K562 (cell line): Measurements from ENCODE around the gene ITPKB. TPM values are rescaled to one million over a fixed set of nuclear protein-coding genes. Genes with fewer than 3 reads are reported as not detected.

ENCODE experiments used
- ATAC-seq: fragments of 200-7000 bp; cut with Tn5 transposase; 3 replicates; pipeline ENCODE4 v1.9.1; 2020; ENCODE audit warnings: moderate library complexity
- BruUV-seq: library from RNA; stranded (reverse); fragments of 400-500 nt; replicated peaks from 2 replicates; lab custom pipeline; 2021; lab: Mats Ljungman, UMichigan
- CTCF ChIA-PET: fragments of 300-600 bp; formaldehyde crosslinking; extraction: SDS; loops from one replicate; lab custom pipeline; 2021; ENCODE audit warnings: low intra/inter-chr PET ratio; lab: Yijun Ruan, JAX
- POLR2A ChIA-PET: fragments of 300-600, 350-650 bp; sonication (Branson Sonifier 250); formaldehyde crosslinking; extraction: SDS; loops from one replicate; lab custom pipeline; 2021; ENCODE audit warnings: antibody characterized with exemption, inconsistent platforms; lab: Yijun Ruan, JAX
- DNase-seq, 4 experiments: peaks; one replicate each; pipeline versions ENCODE4 v3.0.0 to v3.0.0-alpha.2; 2011 to 2018; ENCODE audit warnings: low spot score in 3 of 4, mixed read lengths in 3 of 4; ENCODE audit errors: extremely low read depth in 1 of 4
- FAIRE-seq: peaks from 2 replicates; lab custom pipeline; 2011; peaks lifted over from hg19 to GRCh38; lab: Jason Lieb, UNC
- H2AFZ ChIP-seq: 2 replicates; pipeline ENCODE4 v1.6.0; 2011; ENCODE audit warnings: low read depth, low read length, control low read depth, inconsistent platforms
- H3K27ac ChIP-seq: fragments of 200-600 bp; 3 replicates; pipeline ENCODE4 v1.8.0; 2011; ENCODE audit warnings: low read depth, mild to moderate bottlenecking, control low read depth, inconsistent platforms, low read length, moderate library complexity, mixed read lengths; ENCODE audit errors: extremely low read depth
- H3K27me3 ChIP-seq, 2 experiments: fragments of 300-600 bp in 1 of 2; 2 replicates in 1 of 2; 3 replicates in 1 of 2; pipeline versions ENCODE4 v1.6.0 to v1.8.0; 2011; ENCODE audit warnings: inconsistent platforms in 2 of 2, low read length in 2 of 2, mild to moderate bottlenecking in 1 of 2, mixed read lengths in 1 of 2, moderate library complexity in 1 of 2; ENCODE audit not compliant: control insufficient read depth in 2 of 2, insufficient read depth in 2 of 2
- H3K36me3 ChIP-seq: fragments of 300-600 bp; 3 replicates; pipeline ENCODE4 v1.8.0; 2011; ENCODE audit warnings: mild to moderate bottlenecking, low read length, inconsistent platforms; ENCODE audit not compliant: control insufficient read depth, insufficient read depth
- H3K4me1 ChIP-seq, 2 experiments: fragments of 200-600 bp in 1 of 2; replicated peaks in 1 of 2; 2 replicates in 1 of 2; 3 replicates in 1 of 2; pipeline versions ENCODE4 v1.5.1 to v1.8.0; 2011; ENCODE audit warnings: inconsistent platforms in 2 of 2, low read length in 2 of 2, mild to moderate bottlenecking in 1 of 2, mixed read lengths in 1 of 2, moderate library complexity in 1 of 2; ENCODE audit not compliant: control insufficient read depth in 2 of 2, insufficient read depth in 2 of 2
- H3K4me2 ChIP-seq: 2 replicates; pipeline ENCODE4 v1.6.1; 2011; ENCODE audit warnings: low read length, control low read depth, inconsistent platforms, mixed read lengths; ENCODE audit not compliant: insufficient read depth
- H3K4me3 ChIP-seq: fragments of 200-600 bp; sonication (generic), shearing (Covaris generic); 2 replicates; pipeline ENCODE4 v1.5.1; 2016; ENCODE audit warnings: control low read depth, inconsistent platforms
- H3K79me2 ChIP-seq: fragments of 200-600 bp; 3 replicates; pipeline ENCODE4 v1.8.0; 2011; ENCODE audit warnings: low read length, inconsistent platforms; ENCODE audit not compliant: control insufficient read depth, insufficient read depth
- H3K9ac ChIP-seq, 2 experiments: 2 replicates each; pipeline versions ENCODE4 v1.6.0 to v1.6.1; 2011; ENCODE audit warnings: low read depth in 2 of 2, low read length in 2 of 2, control low read depth in 1 of 2, inconsistent platforms in 1 of 2, mild to moderate bottlenecking in 1 of 2, mixed read lengths in 1 of 2; ENCODE audit not compliant: insufficient read depth in 1 of 2
- H3K9me1 ChIP-seq: one replicate; pipeline ENCODE4 v1.6.0; 2011; ENCODE audit warnings: inconsistent platforms, mild to moderate bottlenecking, low read length, moderate library complexity; ENCODE audit not compliant: control insufficient read depth, insufficient read depth
- H3K9me3 ChIP-seq: replicated peaks from 2 replicates; pipeline ENCODE4 v1.5.1; 2011; ENCODE audit warnings: low read depth, low read length, inconsistent platforms; ENCODE audit not compliant: control insufficient read depth, insufficient read depth
- H4K20me1 ChIP-seq: replicated peaks from 2 replicates; pipeline ENCODE4 v1.6.1; 2011; ENCODE audit warnings: low read length, inconsistent platforms, mixed read lengths; ENCODE audit not compliant: control insufficient read depth, insufficient read depth
- CXXC5 ChIP-seq: fragments of 250-450 bp; sonication (Bioruptor Pico); IDR thresholded peaks from 2 replicates; pipeline ENCODE4 v1.8.0; 2022; ENCODE audit warnings: inconsistent platforms, mild to moderate bottlenecking, moderate library complexity
- ERF ChIP-seq: fragments of 450-650 bp; formaldehyde crosslinking; IDR thresholded peaks from 2 replicates; pipeline ENCODE4 v1.4.0; 2020; ENCODE audit warnings: mild to moderate bottlenecking, mixed read lengths
- HDAC8 ChIP-seq: fragments of 450-650 bp; IDR thresholded peaks from 2 replicates; pipeline ENCODE4 v1.6.1; 2016; ENCODE audit warnings: mild to moderate bottlenecking, missing genetic modification characterization, moderate library complexity, missing compliant biosample characterization
- KLF10 ChIP-seq: fragments of 250-450 bp; sonication (Bioruptor Pico); IDR thresholded peaks from 2 replicates; pipeline ENCODE4 v1.6.1; 2021; ENCODE audit warnings: matching md5 sums
- RREB1 ChIP-seq: fragments of 250-450 bp; sonication (Bioruptor Pico); IDR thresholded peaks from 2 replicates; pipeline ENCODE4 v1.4.0; 2020
- SIX5 ChIP-seq, 2 experiments: IDR thresholded peaks; 2 replicates each; pipeline ENCODE4 v1.6.1; 2011; ENCODE audit warnings: low read length in 2 of 2, borderline replicate concordance in 1 of 2, low read depth in 1 of 2, mild to moderate bottlenecking in 1 of 2, moderate library complexity in 1 of 2; ENCODE audit not compliant: insufficient read depth in 1 of 2
- ZNF175 ChIP-seq: fragments of 200-800 bp; sonication (Bioruptor generic); IDR thresholded peaks from 2 replicates; pipeline ENCODE4 v1.6.1; 2016; ENCODE audit warnings: low read depth, mild to moderate bottlenecking, missing genetic modification characterization, missing compliant biosample characterization
- WGBS: fragments of 100-300 bp; shearing (Covaris generic); methylation state at CpG from one replicate; pipeline ENCODE4 v1.1.6; 2016; ENCODE audit warnings: low coverage, mixed read lengths; ENCODE audit not compliant: insufficient coverage; ENCODE audit errors: missing lambda C conversion rate; 5-methylcytosine and 5-hydroxymethylcytosine counted together
- in situ Hi-C: fragments of 300-500 bp; cut with MboI; formaldehyde crosslinking; loops from 4 replicates; pipeline ENCODE4 v1.15.0; 2018; ENCODE audit warnings: inconsistent platforms, mixed read lengths
- intact Hi-C: fragments of 100-400 bp; cut with micrococcal nuclease; formaldehyde crosslinking; loops from 2 replicates; pipeline ENCODE4 v1.14.2; 2022
- polyA plus RNA-seq, 8 experiments: library from polyadenylated mRNA; depleted of rRNA in 4 of 8; stranded (reverse) in 5 of 8; unstranded in 3 of 8; fragments of >200 nt; fragmentation: Nextera tagmentation in 2 of 8; fragmentation: Illumina TruSeq in 1 of 8; extraction: Ambion mirVana in 2 of 8; extraction: Trizol in 1 of 8; gene quantifications; 2 replicates each; pipeline versions ENCODE4 v1.2.1 to v1.2.3, GENCODE V29; 2011 to 2014; ENCODE audit warnings: inconsistent platforms in 1 of 8, missing spikeins in 1 of 8
- total RNA-seq, 7 experiments: library from RNA; depleted of rRNA in 6 of 7; stranded (reverse); fragments of >200 nt in 6 of 7; fragmentation: Illumina TruSeq in 2 of 7; extraction: Trizol in 2 of 7; gene quantifications; 2 replicates each; pipeline versions ENCODE4 v1.2.1 to v1.2.3, GENCODE V29; 2011 to 2021; ENCODE audit warnings: low replicate concordance in 1 of 7

ITPKB gene
- total and polyA plus RNA-seq, 9 of the 15 experiments (the other 6 are each of a cell fraction or from before 2014, with no cell fraction given) = 0.01 to 0.22 TPM; not detected in 7

GRCh38 chr1:226711976-226712741 is 26.9 kb downstream of the ITPKB start:
- H3K27ac ChIP-seq = no peak overlapping the region
- H3K4me2 ChIP-seq = no peak overlapping the region
- no peak overlapping the region for H3K9ac ChIP-seq
- 0 out of 2 replicates have a peak, but pooled peaks cover 7% of the 10 kb centered on the region for H3K9me3 ChIP-seq
- ChIA-PET POLR2A (interaction anchor here (0.6 to 0.8 kb wide), 3 partner anchors 11 to 23 kb away, joined by 3 read pairs; no protein-coding TSS in a partner anchor), CTCF (no interaction called here)
- WGBS = 5% methylated on average over 21 of the region's 21 CpGs
- ATAC-seq = no peak
- TF ChIP-seq HDAC8 (tag) (no peak), ERF (CRISPR knock-in tag) (no peak), SIX5 (IDR thresholded peaks at IDR 0.05; ENCODE audit: borderline replicate concordance in 1 of 2, insufficient read depth in 1 of 2, low read depth in 1 of 2, low read length in 2 of 2) (no peak), KLF10 (no peak), CXXC5 (CRISPR knock-in tag) (no peak), ZNF175 (no peak), RREB1 (CRISPR knock-in tag) (no peak)
- H3K36me3 ChIP-seq = no peaks in the 10 kb centered on the region
- H4K20me1 ChIP-seq = no peaks in the 10 kb centered on the region; the same call in 1 of the 2 replicates
- no peak overlapping the region for H2AFZ ChIP-seq
- H3K79me2 ChIP-seq = no peaks in the 10 kb centered on the region
- no TSS peak for BruUV-seq
- FAIRE-seq = no peak
- H3K4me3 ChIP-seq = no peak overlapping the region
- peaks cover 31 to 50% of the 10 kb centered on the region in 2 experiments for H3K27me3 ChIP-seq
- no peak for DNase-seq
- no peaks in the 10 kb centered on the region for H3K9me1 ChIP-seq
- H3K4me1 ChIP-seq = 0 out of 5 replicates have a peak, but pooled peaks cover 0 to 4% of the 10 kb centered on the region in 2 experiments
- intact Hi-C loops (loop anchor here (2.0 kb wide), 1 partner anchor 117 kb away; no protein-coding TSS in a partner anchor), in situ Hi-C loops (no loop called here)
